Measurements from ENCODE around the gene DDX18.

- TF ChIP-seq EZH2 (IDR thresholded peaks at IDR 0.05; ENCODE audit: low read length) = no peak
- TF ChIP-seq, protein P1, sequence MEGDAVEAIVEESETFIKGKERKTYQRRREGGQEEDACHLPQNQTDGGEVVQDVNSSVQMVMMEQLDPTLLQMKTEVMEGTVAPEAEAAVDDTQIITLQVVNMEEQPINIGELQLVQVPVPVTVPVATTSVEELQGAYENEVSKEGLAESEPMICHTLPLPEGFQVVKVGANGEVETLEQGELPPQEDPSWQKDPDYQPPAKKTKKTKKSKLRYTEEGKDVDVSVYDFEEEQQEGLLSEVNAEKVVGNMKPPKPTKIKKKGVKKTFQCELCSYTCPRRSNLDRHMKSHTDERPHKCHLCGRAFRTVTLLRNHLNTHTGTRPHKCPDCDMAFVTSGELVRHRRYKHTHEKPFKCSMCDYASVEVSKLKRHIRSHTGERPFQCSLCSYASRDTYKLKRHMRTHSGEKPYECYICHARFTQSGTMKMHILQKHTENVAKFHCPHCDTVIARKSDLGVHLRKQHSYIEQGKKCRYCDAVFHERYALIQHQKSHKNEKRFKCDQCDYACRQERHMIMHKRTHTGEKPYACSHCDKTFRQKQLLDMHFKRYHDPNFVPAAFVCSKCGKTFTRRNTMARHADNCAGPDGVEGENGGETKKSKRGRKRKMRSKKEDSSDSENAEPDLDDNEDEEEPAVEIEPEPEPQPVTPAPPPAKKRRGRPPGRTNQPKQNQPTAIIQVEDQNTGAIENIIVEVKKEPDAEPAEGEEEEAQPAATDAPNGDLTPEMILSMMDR (optimal IDR thresholded peaks at IDR 0.05 in 1 of 3, IDR thresholded peaks at IDR 0.05 in 1 of 3, conservative IDR thresholded peaks at IDR 0.05 in 1 of 3; ENCODE audit: extremely low read depth in 1 of 3, insufficient read depth in 2 of 3, low read length in 3 of 3) = peak; percentile 11 to 56 (median 53)
These were observed 28.8 kb upstream of the DDX18 start for GRCh38 chr2:117785740-117786139.

Measured in keratinocyte (primary cell).